ENCODE measurements around the gene KRT86. TPM values are rescaled to one million over a fixed set of nuclear protein-coding genes. Genes with fewer than 3 reads are reported as not detected.

The KRT86 gene
- 1 to 10 TPM in 1 of 4 donors, not detected in 3; 1.7 TPM for total RNA-seq

DNA sequence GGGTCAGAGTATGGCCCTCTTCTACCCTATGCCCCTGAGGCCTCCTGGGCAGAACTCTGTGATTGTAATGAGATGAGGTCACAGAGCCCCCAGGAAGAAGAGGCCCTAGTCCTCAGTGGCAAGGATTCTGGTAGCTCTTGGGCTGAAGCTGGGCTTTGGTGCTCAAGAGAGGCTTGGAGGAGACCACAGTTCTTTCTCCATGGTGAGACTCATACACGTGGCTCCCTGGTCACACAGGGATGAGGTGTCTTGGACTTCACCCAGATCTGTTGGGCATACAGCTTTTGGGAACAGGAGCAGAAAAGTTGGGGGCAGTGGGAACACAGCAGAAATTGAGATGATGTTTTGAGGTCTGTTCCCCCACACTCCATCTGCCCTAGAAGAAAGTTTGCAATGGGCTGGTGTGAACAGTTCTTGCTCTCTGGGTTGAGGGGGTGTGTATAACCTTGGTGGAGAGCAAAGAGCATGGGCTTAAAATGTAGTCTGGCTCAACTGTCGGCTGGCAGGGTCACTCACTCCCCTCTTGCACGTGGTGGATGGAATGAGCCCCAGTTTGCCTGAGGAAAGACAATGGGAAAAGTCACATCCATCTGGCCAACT, at the start of gene KRT86:
TSS of gene KRT86 (plus strand) at position 125 of the 600 bp plus-strand sequence. CDS start 27,272 bp downstream, outside the sequence.
- Histone ChIP-seq H3K27me3 (peaks cover 16% of the 10 kb centered on the region), H3K4me3 (no peak within 1 kb of the TSS), H3K27ac (no peak within 1 kb of the TSS), H3K4me1 (peaks cover 2 to 16% (median 12%) of the 10 kb centered on the region in 3 donors), H3K36me3 (no peaks in the 10 kb centered on the region), H3K9me3 (no peaks in the 10 kb centered on the region)
- no peak for TF ChIP-seq POLR2AphosphoS5 (IDR thresholded peaks at IDR 0.05)
- TF ChIP-seq, protein P1, sequence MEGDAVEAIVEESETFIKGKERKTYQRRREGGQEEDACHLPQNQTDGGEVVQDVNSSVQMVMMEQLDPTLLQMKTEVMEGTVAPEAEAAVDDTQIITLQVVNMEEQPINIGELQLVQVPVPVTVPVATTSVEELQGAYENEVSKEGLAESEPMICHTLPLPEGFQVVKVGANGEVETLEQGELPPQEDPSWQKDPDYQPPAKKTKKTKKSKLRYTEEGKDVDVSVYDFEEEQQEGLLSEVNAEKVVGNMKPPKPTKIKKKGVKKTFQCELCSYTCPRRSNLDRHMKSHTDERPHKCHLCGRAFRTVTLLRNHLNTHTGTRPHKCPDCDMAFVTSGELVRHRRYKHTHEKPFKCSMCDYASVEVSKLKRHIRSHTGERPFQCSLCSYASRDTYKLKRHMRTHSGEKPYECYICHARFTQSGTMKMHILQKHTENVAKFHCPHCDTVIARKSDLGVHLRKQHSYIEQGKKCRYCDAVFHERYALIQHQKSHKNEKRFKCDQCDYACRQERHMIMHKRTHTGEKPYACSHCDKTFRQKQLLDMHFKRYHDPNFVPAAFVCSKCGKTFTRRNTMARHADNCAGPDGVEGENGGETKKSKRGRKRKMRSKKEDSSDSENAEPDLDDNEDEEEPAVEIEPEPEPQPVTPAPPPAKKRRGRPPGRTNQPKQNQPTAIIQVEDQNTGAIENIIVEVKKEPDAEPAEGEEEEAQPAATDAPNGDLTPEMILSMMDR (IDR thresholded peaks at IDR 0.05), result no peak
- TF ChIP-seq POLR2A (IDR thresholded peaks at IDR 0.05), result no peak
- no peak for TF ChIP-seq EP300 (IDR thresholded peaks at IDR 0.05)
- 66% methylated on average over 2 of the region's 3 CpGs; no CpG with 5 or more reads in 1 of the 2 donors for WGBS, 2 donors (ENCODE audit: low coverage in 1 of 2)
- ATAC-seq, result no peak

DNA sequence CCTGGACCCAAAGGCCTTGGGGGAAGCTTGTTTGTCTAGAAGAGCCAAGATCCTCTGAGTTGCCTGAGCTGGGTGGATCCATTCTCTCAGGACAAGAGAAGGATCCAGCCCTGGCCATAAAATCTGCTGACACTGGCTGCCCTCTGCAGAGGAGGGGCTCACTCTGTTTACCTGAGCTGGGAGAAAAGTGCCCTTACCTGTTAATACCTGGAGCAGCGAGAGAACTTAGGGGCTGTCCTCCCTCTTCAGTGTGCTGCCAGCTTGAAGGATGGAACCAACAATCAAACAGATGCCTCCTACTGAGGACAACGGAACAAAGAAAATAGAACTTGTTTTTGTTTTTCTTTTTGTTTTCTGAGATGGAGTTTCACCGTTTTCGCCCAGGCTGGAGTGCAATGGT, 48.7 kb upstream of the KRT86 start:
- Histone ChIP-seq H3K36me3 (no peaks in the 10 kb centered on the region), H3K4me3 (no peak overlapping the region), H3K9me3 (no peaks in the 10 kb centered on the region), H3K4me1 (no peaks in the 10 kb centered on the region), H3K27me3 (peaks cover 36% of the 10 kb centered on the region), H3K27ac (no peak overlapping the region)
- ATAC-seq, result no peak
- no peak for TF ChIP-seq POLR2A (IDR thresholded peaks at IDR 0.05)
- TF ChIP-seq, protein P1 (IDR thresholded peaks at IDR 0.05), result no peak
- TF ChIP-seq POLR2AphosphoS5 (IDR thresholded peaks at IDR 0.05), result no peak
- TF ChIP-seq EP300 (IDR thresholded peaks at IDR 0.05), result no peak
- 89 to 96% methylated on average over 3 to 4 of the region's 4 CpGs for WGBS, 2 donors (ENCODE audit: low coverage in 1 of 2)

DNA sequence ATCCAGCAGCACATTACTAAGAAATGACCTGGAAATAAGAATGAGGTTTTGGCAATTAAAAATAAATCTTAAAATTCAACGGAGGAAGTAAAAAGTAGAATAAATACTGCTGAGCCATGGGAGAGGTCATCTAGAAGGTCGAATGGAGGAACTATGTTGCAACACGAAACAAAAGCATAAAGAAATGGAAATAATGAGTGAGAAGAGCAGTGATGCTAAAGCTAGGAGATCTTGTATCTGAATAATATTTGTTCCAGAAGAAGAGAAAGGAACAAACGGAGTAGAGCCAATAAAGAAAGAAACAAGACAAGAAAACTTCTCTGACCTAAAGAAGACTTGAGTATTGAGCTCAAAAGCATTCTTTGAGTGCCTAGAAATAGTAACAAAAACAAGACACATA, 48.0 kb upstream of the KRT86 start:
- H3K9me3 ChIP-seq, result no peaks in the 10 kb centered on the region
- no peak overlapping the region for H3K4me3 ChIP-seq
- no peak overlapping the region for H3K27ac ChIP-seq
- no peaks in the 10 kb centered on the region for H3K36me3 ChIP-seq
- 17 to 68% methylated on average over 1 to 4 of the region's 4 CpGs for WGBS, 2 donors (ENCODE audit: low coverage in 1 of 2)
- peaks cover 42% of the 10 kb centered on the region for H3K27me3 ChIP-seq
- H3K4me1 ChIP-seq, result no peaks in the 10 kb centered on the region
- no peak for TF ChIP-seq EP300 (IDR thresholded peaks at IDR 0.05)
- TF ChIP-seq, protein P1 (IDR thresholded peaks at IDR 0.05), result no peak
- no peak for TF ChIP-seq POLR2A (IDR thresholded peaks at IDR 0.05)
- TF ChIP-seq POLR2AphosphoS5 (IDR thresholded peaks at IDR 0.05), result no peak
- no peak for ATAC-seq

DNA sequence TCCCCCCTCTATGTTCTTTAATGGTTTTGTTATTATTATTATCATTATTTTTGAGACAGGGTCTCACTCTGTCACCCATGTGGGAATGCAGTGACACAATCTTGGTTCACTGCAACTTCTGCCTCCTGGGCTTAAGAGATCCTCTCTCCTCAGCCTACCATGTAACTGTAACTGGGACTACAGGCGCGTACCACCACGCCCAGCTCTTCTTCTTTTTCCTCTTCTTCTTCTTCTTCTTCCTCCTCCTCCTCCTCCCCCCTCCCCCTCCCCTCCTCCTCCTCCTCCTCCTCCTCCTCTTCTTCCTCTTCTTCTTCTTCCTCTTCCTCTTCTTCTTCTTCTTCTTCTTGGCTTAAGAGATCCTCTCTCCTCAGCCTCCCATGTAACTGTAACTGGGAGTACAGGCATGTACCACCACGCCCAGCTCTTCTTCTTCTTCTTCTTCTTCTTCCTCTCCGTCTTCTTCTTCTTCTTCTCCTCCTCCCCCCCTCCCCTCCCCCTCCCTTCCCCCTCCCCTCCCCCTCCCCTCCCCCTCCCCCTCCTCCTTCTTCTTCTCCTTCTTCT, 46.8 kb upstream of the KRT86 start:
- Histone ChIP-seq H3K27me3 (peaks cover 43% of the 10 kb centered on the region), H3K9me3 (no peaks in the 10 kb centered on the region), H3K4me1 (peaks cover 0 to 7% (median under 1%) of the 10 kb centered on the region in 3 donors), H3K27ac (no peak overlapping the region), H3K36me3 (no peaks in the 10 kb centered on the region), H3K4me3 (no peak overlapping the region)
- WGBS, 2 donors (ENCODE audit: low coverage in 1 of 2), result 75 to 81% methylated on average over 3 to 5 of the region's 5 CpGs
- no peak for ATAC-seq
- TF ChIP-seq EP300 (IDR thresholded peaks at IDR 0.05) (no peak), POLR2A (IDR thresholded peaks at IDR 0.05) (no peak), POLR2AphosphoS5 (IDR thresholded peaks at IDR 0.05) (no peak)
- TF ChIP-seq, protein P1 (IDR thresholded peaks at IDR 0.05), result no peak

DNA sequence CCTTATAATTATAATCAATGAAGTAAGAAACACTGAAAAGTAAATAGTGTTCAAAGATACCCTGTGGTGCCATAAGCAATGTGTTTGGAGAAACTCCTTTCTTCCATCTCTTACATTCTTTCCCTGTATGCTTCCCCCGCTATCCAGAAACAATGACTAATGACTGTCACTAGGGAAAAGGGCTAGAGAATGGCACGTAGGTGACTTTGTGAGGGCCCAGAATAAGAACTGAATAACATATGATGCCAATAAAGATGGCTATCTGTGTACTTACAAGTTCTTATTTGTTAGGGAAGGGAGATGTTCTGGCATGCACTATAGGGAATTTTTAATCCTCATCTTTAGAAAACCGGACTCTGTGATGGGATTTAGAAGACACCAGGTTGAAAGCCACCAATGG, 46.1 kb upstream of the KRT86 start:
- H3K27me3 ChIP-seq, result peaks cover 45% of the 10 kb centered on the region
- H3K4me1 ChIP-seq, result peaks cover 0 to 14% (median 7%) of the 10 kb centered on the region in 3 donors
- H3K36me3 ChIP-seq, result no peaks in the 10 kb centered on the region
- TF ChIP-seq, protein P1 (IDR thresholded peaks at IDR 0.05), result no peak
- TF ChIP-seq POLR2A (IDR thresholded peaks at IDR 0.05) (no peak), EP300 (IDR thresholded peaks at IDR 0.05) (no peak), POLR2AphosphoS5 (IDR thresholded peaks at IDR 0.05) (no peak)
- no peaks in the 10 kb centered on the region for H3K9me3 ChIP-seq
- H3K4me3 ChIP-seq, result no peak overlapping the region
- WGBS, 2 donors (ENCODE audit: low coverage in 1 of 2), result 39 to 81% methylated on average over 3 of the region's 3 CpGs
- no peak overlapping the region for H3K27ac ChIP-seq
- no peak for ATAC-seq

Data from gastroesophageal sphincter (tissue), 4 donors.